Hepatocyte (in vitro differentiated cells): Measurements from ENCODE around the gene MGAM2.

Experiments
- EZH2phosphoT487 ChIP-seq: fragments of 200-600 bp; sonication (generic); IDR thresholded peaks from one replicate; pipeline ENCODE4 v1.6.1; 2018; ENCODE audit warnings: antibody characterized with exemption, mild to moderate bottlenecking, low read depth, moderate library complexity; ENCODE audit not compliant: unreplicated experiment, severe bottlenecking
- TF ChIP-seq, protein P1 (sequence below): fragments of 200-600 bp; sonication (generic); IDR thresholded peaks from 2 replicates; pipeline ENCODE4 v1.5.1; 2016; ENCODE audit warnings: antibody characterized with exemption, mild to moderate bottlenecking; ENCODE audit not compliant: poor library complexity

DNA sequence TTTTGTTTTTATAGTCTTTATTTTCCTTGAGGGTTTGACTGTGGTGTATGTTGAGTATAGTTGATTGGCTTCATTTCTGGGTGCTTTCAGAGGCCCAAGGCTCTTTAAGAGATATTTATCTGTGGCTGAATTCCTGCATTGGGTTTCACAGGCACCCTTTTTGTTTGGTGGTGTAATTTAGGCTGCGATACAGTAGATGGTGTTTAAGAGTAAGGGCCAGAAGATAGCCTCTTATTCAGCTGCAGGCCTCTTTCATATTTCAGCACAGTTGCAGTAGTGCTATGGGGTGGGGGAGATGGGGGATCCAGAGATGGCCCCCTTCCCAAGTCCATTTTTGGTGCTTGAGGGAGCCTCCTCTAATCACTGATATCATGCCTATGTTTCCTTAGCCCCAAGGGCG lies 69.7 kb downstream of the MGAM2 start:
- TF ChIP-seq, protein P1, sequence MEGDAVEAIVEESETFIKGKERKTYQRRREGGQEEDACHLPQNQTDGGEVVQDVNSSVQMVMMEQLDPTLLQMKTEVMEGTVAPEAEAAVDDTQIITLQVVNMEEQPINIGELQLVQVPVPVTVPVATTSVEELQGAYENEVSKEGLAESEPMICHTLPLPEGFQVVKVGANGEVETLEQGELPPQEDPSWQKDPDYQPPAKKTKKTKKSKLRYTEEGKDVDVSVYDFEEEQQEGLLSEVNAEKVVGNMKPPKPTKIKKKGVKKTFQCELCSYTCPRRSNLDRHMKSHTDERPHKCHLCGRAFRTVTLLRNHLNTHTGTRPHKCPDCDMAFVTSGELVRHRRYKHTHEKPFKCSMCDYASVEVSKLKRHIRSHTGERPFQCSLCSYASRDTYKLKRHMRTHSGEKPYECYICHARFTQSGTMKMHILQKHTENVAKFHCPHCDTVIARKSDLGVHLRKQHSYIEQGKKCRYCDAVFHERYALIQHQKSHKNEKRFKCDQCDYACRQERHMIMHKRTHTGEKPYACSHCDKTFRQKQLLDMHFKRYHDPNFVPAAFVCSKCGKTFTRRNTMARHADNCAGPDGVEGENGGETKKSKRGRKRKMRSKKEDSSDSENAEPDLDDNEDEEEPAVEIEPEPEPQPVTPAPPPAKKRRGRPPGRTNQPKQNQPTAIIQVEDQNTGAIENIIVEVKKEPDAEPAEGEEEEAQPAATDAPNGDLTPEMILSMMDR = no peak
- TF ChIP-seq EZH2phosphoT487 = no peak
